T-cell (primary cell): ENCODE results near the gene GFAP. TPM values are rescaled to one million over a fixed set of nuclear protein-coding genes. Genes with fewer than 3 reads are reported as not detected.

ENCODE experiments used
- ATAC-seq, 4 experiments: fragments of 200-7000 bp in 3 of 4; fragments of 150-1000 bp in 1 of 4; cut with Tn5 transposase; replicated peaks in 1 of 4; 1 replicate in 3 of 4; 2 replicates in 1 of 4; pipeline ENCODE4 v1.10.0; 2021; ENCODE audit warnings: moderate library complexity in 3 of 4, mild to moderate bottlenecking in 2 of 4, moderate number of reproducible peaks in 1 of 4
- CTCF ChIA-PET, 2 donors: fragments of 300-600 bp; sonication (Branson Sonifier 250); formaldehyde crosslinking; loops; one replicate each; lab custom pipeline; 2022; ENCODE audit warnings: antibody characterized with exemption in 2 of 2; lab: Charles Lee
- POLR2A ChIA-PET, 2 donors: fragments of 300-600 bp; sonication (Branson Sonifier 250); formaldehyde crosslinking; loops; one replicate each; lab custom pipeline; 2022; ENCODE audit warnings: antibody characterized with exemption in 2 of 2; lab: Charles Lee
- DNase-seq, 35 experiments: peaks; one replicate each; pipeline versions ENCODE4 v3.0.0 to v3.0.0-alpha.2; 2013 to 2023
- H3K27ac ChIP-seq: one replicate; pipeline ENCODE4 v1.5.1; 2013; ENCODE audit warnings: low read length
- H3K27me3 ChIP-seq, 2 experiments: replicated peaks in 1 of 2; 1 replicate in 1 of 2; 2 replicates in 1 of 2; pipeline versions ENCODE4 v1.6.1 to v1.7.0; 2013; ENCODE audit warnings: low read length in 1 of 2, mixed read lengths in 1 of 2; ENCODE audit not compliant: control insufficient read depth in 2 of 2, insufficient read depth in 2 of 2; ENCODE audit errors: extremely low read depth in 1 of 2
- H3K36me3 ChIP-seq, 2 donors: 1 replicate in 1 of 2; 2 replicates in 1 of 2; pipeline versions ENCODE4 v1.6.1 to v1.7.0; 2013; ENCODE audit warnings: low read length in 1 of 2; ENCODE audit not compliant: control insufficient read depth in 2 of 2, insufficient read depth in 1 of 2; ENCODE audit errors: extremely low read depth in 1 of 2
- H3K4me1 ChIP-seq, 2 experiments: 1 replicate in 1 of 2; 2 replicates in 1 of 2; pipeline versions ENCODE4 v1.6.1 to v1.7.0; 2013; ENCODE audit warnings: low read length in 2 of 2, mixed read lengths in 1 of 2; ENCODE audit not compliant: insufficient read depth in 2 of 2, control insufficient read depth in 1 of 2; ENCODE audit errors: extremely low read depth in 1 of 2
- H3K4me3 ChIP-seq, 2 donors: 1 replicate in 1 of 2; 2 replicates in 1 of 2; pipeline versions ENCODE4 v1.5.1 to v1.7.0; 2013; ENCODE audit warnings: mild to moderate bottlenecking in 2 of 2, low read length in 1 of 2, moderate library complexity in 1 of 2; ENCODE audit not compliant: control insufficient read depth in 1 of 2; ENCODE audit errors: extremely low read depth in 1 of 2
- H3K9me3 ChIP-seq: 2 replicates; pipeline ENCODE4 v1.7.0; 2013
- H3K27ac Mint-ChIP-seq, 2 donors: one replicate each; pipeline ENCODE4 v1.8.0; 2020 to 2021; ENCODE audit warnings: mild to moderate bottlenecking in 2 of 2, mixed read lengths in 2 of 2
- H3K27me3 Mint-ChIP-seq, 2 donors: one replicate each; pipeline ENCODE4 v1.8.0; 2021 to 2022; ENCODE audit warnings: mixed read lengths in 2 of 2
- H3K36me3 Mint-ChIP-seq: one replicate; pipeline ENCODE4 v1.8.0; 2021; ENCODE audit warnings: mixed read lengths
- H3K4me1 Mint-ChIP-seq, 3 donors: one replicate each; pipeline ENCODE4 v1.8.0; 2020 to 2022; ENCODE audit warnings: mixed read lengths in 3 of 3, mild to moderate bottlenecking in 1 of 3
- H3K4me3 Mint-ChIP-seq, 3 donors: one replicate each; pipeline ENCODE4 v1.8.0; 2020 to 2022; ENCODE audit warnings: mild to moderate bottlenecking in 3 of 3, mixed read lengths in 3 of 3, moderate library complexity in 3 of 3
- H3K9me3 Mint-ChIP-seq, 3 donors: one replicate each; pipeline ENCODE4 v1.8.0; 2020 to 2022; ENCODE audit warnings: mixed read lengths in 3 of 3
- WGBS: methylation state at CpG from one replicate; pipeline ENCODE4 v1.1.5; 2013; ENCODE audit warnings: missing lambda C conversion rate; ENCODE audit not compliant: insufficient coverage; 5-methylcytosine and 5-hydroxymethylcytosine counted together
- total RNA-seq, 35 experiments: library from RNA in 6 of 35; stranded (reverse) in 6 of 35; fragments of 120-200 nt in 1 of 35; gene quantifications; one replicate each; pipeline versions ENCODE4 v1.2.1 to v1.2.4 and lab custom pipeline; 2013 to 2026

Gene GFAP
- total RNA-seq, 5 donors from 2014 or later (not counting 1 experiment from before 2014, with no cell fraction given): not detected

- POLR2A ChIA-PET: no interaction called here
- WGBS: 78% methylated on average over 7 of the region's 11 CpGs
- ATAC-seq: no peak
These were observed 6.0 kb upstream of the GFAP start for GRCh38 chr17:44921122-44921882.

GRCh38 chr17:44920565-44920940 is 5.3 kb upstream of the GFAP start:
- Mint-ChIP-seq H3K36me3 (no peaks in the 10 kb centered on the region), H3K27me3 (peaks cover 13 to 31% of the 10 kb centered on the region in 2 donors), H3K4me1 (no peaks in the 10 kb centered on the region), H3K9me3 (no peaks in the 10 kb centered on the region), H3K4me3 (no peak overlapping the region), H3K27ac (no peak overlapping the region)
- no peak overlapping the region for H3K4me3 ChIP-seq
- H3K27me3 ChIP-seq: peaks cover 0 to 50% of the 10 kb centered on the region in 2 experiments
- ChIA-PET CTCF (interaction anchor here (0.7 to 1.0 kb wide), 3 partner anchors 69 to 631 kb away, joined by 3 to 5 read pairs (median 3); no protein-coding TSS in a partner anchor), POLR2A (no interaction called here)
- H3K4me1 ChIP-seq: no peaks in the 10 kb centered on the region
- H3K27ac ChIP-seq: no peak overlapping the region
- H3K9me3 ChIP-seq: no peaks in the 10 kb centered on the region
- WGBS: 49% methylated on average over 3 of the region's 7 CpGs
- ATAC-seq (no peak), DNase-seq (no peak)
- H3K36me3 ChIP-seq: no peaks in the 10 kb centered on the region

More at GRCh38 chr17:44921122-44921882, 6.0 kb upstream of the GFAP start:
- Histone ChIP-seq H3K9me3 (no peaks in the 10 kb centered on the region), H3K36me3 (no peaks in the 10 kb centered on the region), H3K4me1 (no peaks in the 10 kb centered on the region), H3K27me3 (peaks cover 0 to 46% of the 10 kb centered on the region in 2 experiments), H3K27ac (no peak overlapping the region), H3K4me3 (no peak overlapping the region)
- no peaks in the 10 kb centered on the region for H3K36me3 Mint-ChIP-seq
- H3K9me3 Mint-ChIP-seq: no peaks in the 10 kb centered on the region
- no peak for DNase-seq
- H3K27me3 Mint-ChIP-seq: peaks cover 13 to 31% of the 10 kb centered on the region in 2 donors
- no peaks in the 10 kb centered on the region for H3K4me1 Mint-ChIP-seq
- no peak overlapping the region for H3K27ac Mint-ChIP-seq
- no peak overlapping the region for H3K4me3 Mint-ChIP-seq
- CTCF ChIA-PET: interaction anchor here (0.6 to 0.9 kb wide), 4 partner anchors 68 to 632 kb away, joined by 3 to 5 read pairs (median 4); no protein-coding TSS in a partner anchor

DNA sequence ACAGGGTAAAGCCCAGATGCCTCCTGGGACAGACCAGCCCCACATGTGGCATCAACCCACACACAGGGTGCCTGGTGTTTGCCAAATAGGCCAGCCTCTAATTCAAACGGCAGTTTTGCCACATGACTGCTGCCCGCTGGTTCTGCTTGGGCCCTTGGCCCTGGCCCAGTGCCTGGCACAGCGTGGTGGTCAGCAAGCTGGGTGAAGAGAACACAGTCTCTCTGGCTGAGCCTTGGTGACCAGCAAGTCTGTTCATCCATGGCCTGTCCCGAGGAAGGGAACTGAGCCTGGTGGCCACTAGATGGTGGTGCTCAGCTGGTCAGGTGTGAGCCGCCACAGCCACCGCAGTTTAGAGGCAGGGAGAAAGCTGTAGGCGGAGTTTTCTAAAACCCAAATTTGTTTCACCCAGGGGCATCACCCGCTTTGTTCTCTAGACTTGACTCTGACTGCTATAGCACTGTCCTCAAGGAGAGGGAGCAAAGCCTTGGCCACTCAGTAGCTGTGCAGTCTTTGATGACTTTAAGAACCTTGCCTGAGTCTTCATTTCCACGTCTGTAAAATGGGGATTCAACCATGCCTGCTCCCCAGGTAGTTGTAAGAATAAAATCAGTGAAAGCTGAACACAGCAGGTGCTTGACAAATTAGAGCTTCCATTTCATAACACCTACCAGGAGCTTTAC is 4.7 kb upstream of the GFAP start:
- Mint-ChIP-seq H3K27ac (no peak overlapping the region), H3K27me3 (peaks cover 13 to 31% of the 10 kb centered on the region in 2 donors), H3K4me3 (no peak overlapping the region), H3K9me3 (no peaks in the 10 kb centered on the region), H3K4me1 (no peaks in the 10 kb centered on the region), H3K36me3 (no peaks in the 10 kb centered on the region)
- WGBS: 36% methylated on average over 6 of the region's 9 CpGs
- Histone ChIP-seq H3K4me3 (no peak overlapping the region), H3K27ac (no peak overlapping the region), H3K4me1 (no peaks in the 10 kb centered on the region), H3K36me3 (no peaks in the 10 kb centered on the region), H3K27me3 (peaks cover 0 to 54% of the 10 kb centered on the region in 2 experiments), H3K9me3 (no peaks in the 10 kb centered on the region)
- ChIA-PET CTCF (interaction anchor here in 1 of 2 donors (0.9 to 1.0 kb wide), 2 partner anchors 69 to 104 kb away, joined by 3 read pairs; no protein-coding TSS in a partner anchor), POLR2A (no interaction called here)
- ATAC-seq: peak; percentile 79 to 93 (median 88)
- peak in 33 of 35 experiments; percentile 19 to 71 (median 39) for DNase-seq

DNA sequence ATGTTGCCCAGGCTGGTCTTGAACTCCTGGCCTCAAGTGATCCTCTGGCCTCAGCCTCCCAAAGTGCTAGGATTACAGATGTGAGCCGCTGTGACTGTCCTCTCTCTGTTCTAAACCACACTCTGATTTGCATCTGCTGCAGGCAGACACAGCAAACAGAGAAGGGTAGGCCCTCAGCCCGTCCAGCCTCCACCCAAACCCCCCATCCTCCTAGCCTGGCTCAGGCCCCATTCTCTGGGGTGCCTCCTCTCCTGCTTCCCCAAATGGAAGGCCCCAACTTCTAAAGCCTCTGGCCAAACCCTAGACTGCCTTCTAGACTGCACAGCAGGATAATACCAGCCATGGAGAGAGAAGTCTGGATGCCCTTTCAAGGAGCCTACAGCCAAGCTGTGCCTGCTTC is 4.1 kb upstream of the GFAP start:
- Histone ChIP-seq H3K27ac (no peak overlapping the region), H3K27me3 (peaks cover 0 to 60% of the 10 kb centered on the region in 2 experiments), H3K36me3 (no peaks in the 10 kb centered on the region), H3K4me3 (no peak overlapping the region), H3K9me3 (no peaks in the 10 kb centered on the region), H3K4me1 (no peaks in the 10 kb centered on the region)
- CTCF ChIA-PET: interaction anchor here in 1 of 2 donors (0.6 kb wide), 1 partner anchor 262 kb away, joined by 3 read pairs; no protein-coding TSS in a partner anchor
- Mint-ChIP-seq H3K9me3 (no peaks in the 10 kb centered on the region), H3K27me3 (peaks cover 16 to 36% of the 10 kb centered on the region in 2 donors), H3K4me3 (no peak overlapping the region), H3K4me1 (no peaks in the 10 kb centered on the region), H3K36me3 (no peaks in the 10 kb centered on the region), H3K27ac (no peak overlapping the region)
- 68% methylated on average over 2 of the region's 2 CpGs for WGBS
- DNase-seq: no peak
- POLR2A ChIA-PET: no interaction called here
- ATAC-seq: no peak

- POLR2A ChIA-PET: no interaction called here
- Histone ChIP-seq H3K4me1 (no peaks in the 10 kb centered on the region), H3K36me3 (no peaks in the 10 kb centered on the region), H3K9me3 (no peaks in the 10 kb centered on the region), H3K4me3 (no peak overlapping the region), H3K27ac (no peak overlapping the region), H3K27me3 (peaks cover 0 to 71% of the 10 kb centered on the region in 2 experiments)
- H3K9me3 Mint-ChIP-seq: no peaks in the 10 kb centered on the region
- CTCF ChIA-PET: interaction anchor here in 1 of 2 donors (0.7 to 0.8 kb wide), 2 partner anchors 14 to 204 kb away, joined by 3 read pairs; no protein-coding TSS in a partner anchor
- peaks cover 23 to 44% of the 10 kb centered on the region in 2 donors for H3K27me3 Mint-ChIP-seq
- WGBS: 100% methylated on average over 1 of the region's 2 CpGs
- H3K4me1 Mint-ChIP-seq: peaks cover 0 to 6% (median 4%) of the 10 kb centered on the region in 3 donors
- no peak overlapping the region for H3K27ac Mint-ChIP-seq
- H3K4me3 Mint-ChIP-seq: no peak overlapping the region
- no peak for ATAC-seq
- H3K36me3 Mint-ChIP-seq: no peaks in the 10 kb centered on the region
- DNase-seq: no peak
These were observed 2.7 kb upstream of the GFAP start for GRCh38 chr17:44918006-44918405.

- Histone ChIP-seq H3K4me3 (no peak overlapping the region), H3K36me3 (no peaks in the 10 kb centered on the region), H3K27ac (no peak overlapping the region), H3K27me3 (peaks cover under 1 to 68% of the 10 kb centered on the region in 2 experiments), H3K4me1 (no peaks in the 10 kb centered on the region), H3K9me3 (no peaks in the 10 kb centered on the region)
- Mint-ChIP-seq H3K4me3 (no peak overlapping the region), H3K27me3 (peaks cover 26 to 44% of the 10 kb centered on the region in 2 donors), H3K27ac (no peak overlapping the region), H3K36me3 (no peaks in the 10 kb centered on the region), H3K4me1 (peaks cover under 1 to 6% (median 6%) of the 10 kb centered on the region in 3 donors), H3K9me3 (no peaks in the 10 kb centered on the region)
- ChIA-PET POLR2A (interaction anchor here in 1 of 2 donors (0.6 kb wide), 1 partner anchor 92 kb away, joined by 3 read pairs; no protein-coding TSS in a partner anchor), CTCF (interaction anchor here in 1 of 2 donors (0.7 to 0.8 kb wide), 2 partner anchors 14 to 203 kb away, joined by 3 read pairs; no protein-coding TSS in a partner anchor)
- ATAC-seq (no peak), DNase-seq (no peak)
- WGBS: 91% methylated on average over 6 of the region's 6 CpGs
These were observed 2.2 kb upstream of the GFAP start for GRCh38 chr17:44917456-44917855.
